Hypothalamus (tissue), 51 donors: Measurements from ENCODE around the gene LACTB.

Source experiments
- DNase-seq, 51 donors: peaks; one replicate each; lab custom pipeline; 2025; lab: John Stamatoyannopoulos, UW

Gene LACTB

GRCh38 chr15:63165166-63165859 is 43.7 kb downstream of the LACTB start:
- no peak for DNase-seq

- no peak for DNase-seq
Observed at GRCh38 chr15:63166219-63166618, 44.6 kb downstream of the LACTB start.

- DNase-seq, result peak in 24 of 51 donors; percentile 5 to 49 (median 23)
Observed at GRCh38 chr15:63169788-63170187, 48.1 kb downstream of the LACTB start.

- DNase-seq, result no peak
Observed at GRCh38 chr15:63172376-63172775, 50.7 kb downstream of the LACTB start.

GRCh38 chr15:63172851-63173451 is 51.3 kb downstream of the LACTB start:
- peak in 14 of 51 donors; percentile 4 to 44 (median 24) for DNase-seq

GRCh38 chr15:63176302-63176701 is 54.6 kb downstream of the LACTB start:
- no peak for DNase-seq

- no peak for DNase-seq
Observed at GRCh38 chr15:63178034-63178433, 56.4 kb downstream of the LACTB start.

GRCh38 chr15:63180746-63181145 is 59.1 kb downstream of the LACTB start:
- DNase-seq, result no peak

GRCh38 chr15:63181648-63182047 is 60.0 kb downstream of the LACTB start:
- no peak for DNase-seq

- DNase-seq, result peak in 6 of 51 donors; percentile 4 to 37 (median 8)
Observed at GRCh38 chr15:63185206-63185605, 63.5 kb downstream of the LACTB start.

- no peak for DNase-seq
Observed at GRCh38 chr15:63186065-63186464, 64.4 kb downstream of the LACTB start.

- DNase-seq, result no peak
Observed at GRCh38 chr15:63187589-63188226, 66.0 kb downstream of the LACTB start.

- peak in 2 of 51 donors; percentile 50 to 54 for DNase-seq
Observed at GRCh38 chr15:63188247-63188925, 66.7 kb downstream of the LACTB start.

GRCh38 chr15:63188926-63189871 is 67.5 kb downstream of the LACTB start, which contains the start of gene RAB8B:
Gene RAB8B, plus strand, starts transcription at chr15:63189606. Its CDS starts 19 bp downstream, at chr15:63189625.
- DNase-seq, result peak; percentile 70 to 99 (median 96)

GRCh38 chr15:63189941-63190768 is 68.5 kb downstream of the LACTB start:
- DNase-seq, result peak in 4 of 51 donors; percentile 3 to 57 (median 36)

- peak in 1 of 51 donors; percentile 37 for DNase-seq
Observed at GRCh38 chr15:63190769-63191649, 69.3 kb downstream of the LACTB start.
